Astrocyte (in vitro differentiated cells and primary cell): ENCODE results near the gene CAPN9.

Experiments
- CTCF ChIP-seq: IDR thresholded peaks from 2 replicates; pipeline ENCODE4 v1.5.1; 2011; ENCODE audit warnings: low read depth, mild to moderate bottlenecking, inconsistent platforms, low read length, moderate library complexity; ENCODE audit not compliant: insufficient read depth
- EZH2 ChIP-seq: IDR thresholded peaks from 2 replicates; pipeline ENCODE4 v1.6.1; 2012; ENCODE audit warnings: mild to moderate bottlenecking, low read length, inconsistent platforms; ENCODE audit not compliant: insufficient read depth

GRCh38 chr1:230709619-230710542 lies 37.3 kb upstream of the CAPN9 start:
- TF ChIP-seq CTCF (no peak), EZH2 (no peak)
